Breast epithelium (tissue), 4 donors: ENCODE measurements around the gene EFHD1. TPM values are rescaled to one million over a fixed set of nuclear protein-coding genes. Genes with fewer than 3 reads are reported as not detected.

ENCODE experiments used
- DNase-seq, 2 donors: peaks; one replicate each; pipeline ENCODE4 v3.0.0-alpha.2; 2019; ENCODE audit warnings: low spot score in 2 of 2
- H3K27ac ChIP-seq, 2 donors: fragments of 200-600 bp; sonication (generic) in 1 of 2; one replicate each; pipeline ENCODE4 v1.5.1; 2016 to 2019; ENCODE audit warnings: mild to moderate bottlenecking in 1 of 2
- H3K27me3 ChIP-seq, 2 donors: fragments of 200-600 bp; sonication (generic) in 1 of 2; one replicate each; pipeline versions ENCODE4 v1.5.1 to v1.6.0; 2017 to 2019; ENCODE audit warnings: control low read depth in 1 of 2, mild to moderate bottlenecking in 1 of 2
- H3K36me3 ChIP-seq: fragments of 200-600 bp; one replicate; pipeline ENCODE4 v1.5.1; 2019
- H3K4me1 ChIP-seq, 2 donors: fragments of 200-600 bp; sonication (generic); one replicate each; pipeline ENCODE4 v1.5.1; 2016 to 2019; ENCODE audit warnings: control low read depth in 1 of 2
- H3K4me3 ChIP-seq, 3 donors: fragments of 200-600 bp; sonication (generic); 1 replicate in 2 of 3; 2 replicates in 1 of 3; pipeline ENCODE4 v1.5.1; 2016 to 2019; ENCODE audit warnings: mild to moderate bottlenecking in 3 of 3, moderate library complexity in 2 of 3
- H3K9me3 ChIP-seq, 2 donors: fragments of 200-600 bp; sonication (generic) in 1 of 2; one replicate each; pipeline ENCODE4 v1.5.1; 2016 to 2019; ENCODE audit warnings: control low read depth in 1 of 2
- POLR2A ChIP-seq: fragments of 450-650 bp; IDR thresholded peaks from one replicate; pipeline ENCODE4 v1.6.1; 2016; ENCODE audit warnings: antibody characterized with exemption, mild to moderate bottlenecking, moderate library complexity
- POLR2AphosphoS5 ChIP-seq, 3 donors: sonication (generic); formaldehyde crosslinking; IDR thresholded peaks; one replicate each; pipeline ENCODE4 v1.6.1; 2017; ENCODE audit warnings: antibody characterized with exemption in 3 of 3
- intact Hi-C: fragments of 100-400 bp; cut with DNase I; formaldehyde crosslinking; loops from one replicate; pipeline ENCODE4 v1.15.1; 2023; ENCODE audit warnings: low total_unique reads
- total RNA-seq, 3 donors: library from RNA; depleted of rRNA; stranded (reverse); fragments of >200 nt; gene quantifications; one replicate each; pipeline ENCODE4 v1.1.0, GENCODE V29; 2016
- TF ChIP-seq, protein P1 (sequence below), 3 donors: fragments of 450-650 bp; IDR thresholded peaks; one replicate each; pipeline ENCODE4 v1.5.1; 2016 to 2017; ENCODE audit warnings: antibody characterized with exemption in 3 of 3, mild to moderate bottlenecking in 3 of 3, moderate library complexity in 3 of 3

EFHD1 gene, protein sequence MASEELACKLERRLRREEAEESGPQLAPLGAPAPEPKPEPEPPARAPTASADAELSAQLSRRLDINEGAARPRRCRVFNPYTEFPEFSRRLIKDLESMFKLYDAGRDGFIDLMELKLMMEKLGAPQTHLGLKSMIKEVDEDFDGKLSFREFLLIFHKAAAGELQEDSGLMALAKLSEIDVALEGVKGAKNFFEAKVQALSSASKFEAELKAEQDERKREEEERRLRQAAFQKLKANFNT
- 10 to 100 TPM; 31.0 to 67.2 (median 52.8) TPM for total RNA-seq

DNA sequence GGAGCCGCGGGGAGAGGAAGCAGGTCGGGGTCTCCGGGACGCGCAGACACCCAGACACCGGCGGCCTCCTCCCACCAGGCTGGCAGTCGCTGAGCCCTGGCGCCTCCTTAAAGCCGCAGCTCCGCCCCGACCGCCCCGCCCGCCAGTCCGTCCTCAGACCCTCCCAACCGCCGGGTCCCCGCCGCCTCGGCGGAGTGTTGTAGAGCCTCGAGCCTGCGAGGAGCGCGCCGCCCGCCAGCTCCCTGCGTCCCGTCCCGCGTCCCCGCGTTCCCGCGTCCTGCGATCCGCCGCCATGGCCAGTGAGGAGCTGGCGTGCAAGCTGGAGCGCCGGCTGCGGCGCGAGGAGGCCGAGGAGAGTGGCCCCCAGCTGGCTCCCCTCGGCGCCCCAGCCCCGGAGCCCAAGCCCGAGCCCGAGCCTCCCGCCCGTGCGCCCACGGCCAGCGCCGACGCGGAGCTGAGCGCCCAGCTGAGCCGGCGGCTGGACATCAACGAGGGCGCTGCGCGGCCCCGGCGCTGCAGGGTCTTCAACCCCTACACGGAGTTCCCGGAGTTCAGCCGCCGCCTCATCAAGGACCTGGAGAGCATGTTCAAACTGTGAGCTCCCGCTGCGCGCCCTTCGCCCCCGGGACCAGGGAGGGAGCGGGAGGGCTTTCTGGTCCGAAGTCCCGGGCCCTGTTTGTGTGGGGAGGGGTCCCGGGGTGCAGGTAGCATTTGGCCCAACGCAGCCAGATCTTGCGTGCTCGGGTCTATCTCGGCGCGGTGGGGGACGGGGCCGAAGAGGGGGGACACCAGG is at the start of gene EFHD1:
EFHD1 (plus strand) TSS at position 192 of the 793 bp plus-strand sequence; CDS start at position 293, 101 bp downstream.
- peak within 1 kb of the TSS; percentile 78 to 94 (median 78) for H3K4me3 ChIP-seq
- intact Hi-C loops, result no loop called here
- no peaks in the 10 kb centered on the region for H3K9me3 ChIP-seq
- DNase-seq, result peak; percentile 60 to 89
- H3K4me1 ChIP-seq, result no peaks in the 10 kb centered on the region
- no peaks in the 10 kb centered on the region for H3K36me3 ChIP-seq
- peak in 2 of 3 donors; percentile 19 to 38 for TF ChIP-seq POLR2AphosphoS5 (IDR thresholded peaks at IDR 0.05)
- TF ChIP-seq POLR2A, result peak; percentile 43
- TF ChIP-seq, protein P1, sequence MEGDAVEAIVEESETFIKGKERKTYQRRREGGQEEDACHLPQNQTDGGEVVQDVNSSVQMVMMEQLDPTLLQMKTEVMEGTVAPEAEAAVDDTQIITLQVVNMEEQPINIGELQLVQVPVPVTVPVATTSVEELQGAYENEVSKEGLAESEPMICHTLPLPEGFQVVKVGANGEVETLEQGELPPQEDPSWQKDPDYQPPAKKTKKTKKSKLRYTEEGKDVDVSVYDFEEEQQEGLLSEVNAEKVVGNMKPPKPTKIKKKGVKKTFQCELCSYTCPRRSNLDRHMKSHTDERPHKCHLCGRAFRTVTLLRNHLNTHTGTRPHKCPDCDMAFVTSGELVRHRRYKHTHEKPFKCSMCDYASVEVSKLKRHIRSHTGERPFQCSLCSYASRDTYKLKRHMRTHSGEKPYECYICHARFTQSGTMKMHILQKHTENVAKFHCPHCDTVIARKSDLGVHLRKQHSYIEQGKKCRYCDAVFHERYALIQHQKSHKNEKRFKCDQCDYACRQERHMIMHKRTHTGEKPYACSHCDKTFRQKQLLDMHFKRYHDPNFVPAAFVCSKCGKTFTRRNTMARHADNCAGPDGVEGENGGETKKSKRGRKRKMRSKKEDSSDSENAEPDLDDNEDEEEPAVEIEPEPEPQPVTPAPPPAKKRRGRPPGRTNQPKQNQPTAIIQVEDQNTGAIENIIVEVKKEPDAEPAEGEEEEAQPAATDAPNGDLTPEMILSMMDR (IDR thresholded peaks at IDR 0.05), result no peak
- no peaks in the 10 kb centered on the region for H3K27me3 ChIP-seq
- H3K27ac ChIP-seq, result peak within 1 kb of the TSS; percentile 83 to 93

DNA sequence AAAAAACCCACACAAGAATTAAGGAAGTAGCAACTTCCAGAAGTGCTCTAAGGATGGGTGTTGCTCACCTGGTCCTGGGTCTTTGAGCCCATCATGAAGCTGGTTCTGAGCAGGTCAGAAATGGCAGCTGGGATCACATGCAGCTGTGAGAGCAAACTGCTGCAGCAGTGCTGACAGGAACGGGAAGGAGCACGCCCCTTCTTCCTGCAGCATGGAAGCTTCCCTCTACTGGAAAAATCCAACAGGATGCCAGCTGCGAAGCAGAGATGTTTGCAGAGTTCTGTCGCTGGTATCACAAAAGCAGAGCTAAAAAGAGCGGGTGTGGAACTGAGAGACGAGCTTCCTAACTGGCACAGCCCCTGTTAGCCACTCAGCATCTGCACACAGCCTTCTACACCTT is 49.2 kb upstream of the EFHD1 start:
- TF ChIP-seq, protein P1 (IDR thresholded peaks at IDR 0.05), result no peak
- H3K9me3 ChIP-seq, result no peaks in the 10 kb centered on the region
- H3K4me3 ChIP-seq, result no peak overlapping the region
- H3K36me3 ChIP-seq, result no peaks in the 10 kb centered on the region
- intact Hi-C loops, result no loop called here
- H3K27me3 ChIP-seq, result no peaks in the 10 kb centered on the region
- H3K4me1 ChIP-seq, result no peaks in the 10 kb centered on the region
- no peak overlapping the region for H3K27ac ChIP-seq
- no peak for DNase-seq

DNA sequence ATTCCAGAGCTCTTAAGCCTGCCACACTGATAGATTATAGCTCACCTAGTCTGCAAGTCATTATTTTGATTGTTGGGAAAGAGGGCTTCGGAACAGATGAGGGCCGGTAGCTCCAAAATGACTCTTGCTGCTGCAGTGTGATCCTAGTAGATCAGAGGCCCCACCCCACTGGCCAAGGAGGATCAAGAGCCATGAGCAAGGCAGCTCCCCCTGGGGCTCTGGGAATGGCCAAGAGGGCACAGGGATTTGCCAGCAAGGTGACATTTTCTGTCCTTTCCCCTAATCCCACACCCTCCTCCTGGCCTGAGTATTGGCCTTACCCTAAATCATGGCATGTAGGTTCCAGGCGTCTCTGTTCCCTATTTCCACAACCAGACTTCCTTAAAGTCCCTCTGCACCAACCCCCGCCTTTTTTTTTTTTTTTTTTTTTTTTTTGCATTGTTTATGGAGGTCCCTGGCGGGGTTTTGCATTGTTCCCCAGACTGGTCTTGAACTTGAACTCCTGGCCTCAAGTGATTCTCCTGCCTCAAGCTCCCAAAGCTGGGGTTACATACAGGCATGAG is 46.4 kb upstream of the EFHD1 start:
- H3K9me3 ChIP-seq, result no peaks in the 10 kb centered on the region
- H3K36me3 ChIP-seq, result no peaks in the 10 kb centered on the region
- H3K4me1 ChIP-seq, result no peaks in the 10 kb centered on the region
- H3K4me3 ChIP-seq, result no peak overlapping the region
- TF ChIP-seq POLR2A (no peak), POLR2AphosphoS5 (IDR thresholded peaks at IDR 0.05) (no peak)
- TF ChIP-seq, protein P1 (IDR thresholded peaks at IDR 0.05), result no peak
- intact Hi-C loops, result no loop called here
- H3K27ac ChIP-seq, result no peak overlapping the region
- no peaks in the 10 kb centered on the region for H3K27me3 ChIP-seq
- DNase-seq, result no peak

DNA sequence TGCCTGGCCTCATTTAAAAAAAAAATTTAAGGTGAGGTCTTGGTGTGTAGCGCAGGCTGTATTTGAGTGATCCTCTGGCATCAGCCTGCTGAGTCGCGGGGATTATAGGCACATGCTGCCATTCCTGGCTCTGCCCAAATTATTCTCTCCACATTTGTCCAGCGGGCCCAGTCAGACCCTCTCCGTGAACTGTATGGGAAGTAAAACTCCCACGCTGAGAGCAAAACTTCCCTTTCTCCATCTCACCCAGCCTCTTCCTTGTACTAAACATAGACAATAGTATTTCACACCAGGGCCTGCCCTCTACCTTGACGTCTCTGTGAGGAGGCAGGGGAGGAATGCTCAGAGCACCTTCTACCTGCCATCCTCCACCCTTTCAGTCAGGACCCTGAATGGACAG is 45.9 kb upstream of the EFHD1 start:
- H3K9me3 ChIP-seq, result no peaks in the 10 kb centered on the region
- no peaks in the 10 kb centered on the region for H3K27me3 ChIP-seq
- no peaks in the 10 kb centered on the region for H3K36me3 ChIP-seq
- H3K27ac ChIP-seq, result no peak overlapping the region
- no peak overlapping the region for H3K4me3 ChIP-seq
- intact Hi-C loops, result no loop called here
- no peak for DNase-seq
- TF ChIP-seq POLR2A (no peak), POLR2AphosphoS5 (IDR thresholded peaks at IDR 0.05) (no peak)
- TF ChIP-seq, protein P1 (IDR thresholded peaks at IDR 0.05), result no peak
- H3K4me1 ChIP-seq, result no peaks in the 10 kb centered on the region

DNA sequence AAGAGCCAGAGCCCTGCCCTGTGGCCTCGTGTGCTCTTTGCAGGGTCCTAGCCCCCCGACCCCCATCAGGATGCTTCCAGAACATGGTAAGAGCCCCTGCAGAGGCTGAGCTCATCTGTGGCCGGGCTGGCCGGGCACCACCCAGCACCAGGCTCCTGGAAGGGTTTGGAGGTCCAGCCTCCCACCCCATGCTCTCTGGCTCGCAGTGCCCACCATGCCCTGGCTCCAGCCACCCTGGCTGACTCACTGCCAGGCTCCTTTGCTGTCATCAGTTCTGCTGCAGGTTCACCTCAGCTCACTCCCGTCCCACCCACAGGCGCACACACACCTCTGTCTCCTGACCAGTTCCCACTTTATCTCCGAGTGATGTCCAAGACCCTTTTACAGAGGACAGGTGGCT is 45.4 kb upstream of the EFHD1 start:
- intact Hi-C loops, result no loop called here
- Histone ChIP-seq H3K27ac (peak overlapping the region in 1 of 2 donors; percentile 25), H3K9me3 (no peaks in the 10 kb centered on the region), H3K4me3 (no peak overlapping the region), H3K4me1 (no peaks in the 10 kb centered on the region), H3K27me3 (no peaks in the 10 kb centered on the region), H3K36me3 (no peaks in the 10 kb centered on the region)
- TF ChIP-seq POLR2A, result no peak
- TF ChIP-seq POLR2AphosphoS5 (IDR thresholded peaks at IDR 0.05), result no peak
- TF ChIP-seq, protein P1 (IDR thresholded peaks at IDR 0.05), result no peak
- DNase-seq, result no peak
